ENCODE data around the gene SACM1L. TPM values are rescaled to one million over a fixed set of nuclear protein-coding genes. Genes with fewer than 3 reads are reported as not detected.

SACM1L gene
- total RNA-seq, 2 donors from 2014 or later = 25.1 to 49.5 TPM

DNA sequence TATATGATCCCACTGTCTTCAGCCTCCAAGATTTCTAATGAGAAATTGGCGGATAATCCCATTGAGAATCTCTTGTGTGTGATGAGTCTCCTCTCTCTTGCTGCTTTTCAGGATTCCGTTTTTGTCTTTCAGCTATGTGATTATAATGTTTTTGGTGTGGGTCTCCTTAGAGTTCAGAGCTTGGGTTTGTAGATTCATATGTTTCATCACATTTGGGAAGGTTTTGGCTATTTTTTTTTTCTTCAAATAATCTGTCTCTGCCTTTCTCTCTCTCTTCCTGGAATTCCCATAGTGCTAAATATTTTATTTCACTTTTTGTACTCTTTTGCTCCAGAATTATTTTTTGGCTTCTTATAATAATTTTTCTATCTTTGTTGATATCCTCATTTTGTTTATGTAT, 40.4 kb downstream of the SACM1L start:
- 94% methylated on average over 2 of the region's 2 CpGs for WGBS, 2 donors
- ATAC-seq = no peak
- intact Hi-C loops (cut with DNase I) = no loop called here
- no peaks in the 10 kb centered on the region for H3K4me1 ChIP-seq
- peaks cover 0 to 24% of the 10 kb centered on the region in 2 donors for H3K36me3 ChIP-seq (replicated peaks in 1 of 2; ENCODE audit: insufficient read depth in 1 of 2, low read depth in 2 of 2)
- DNase-seq = no peak
- no peak overlapping the region for H3K27ac ChIP-seq
- TF ChIP-seq POLR2A (IDR thresholded peaks at IDR 0.05) = no peak
- TF ChIP-seq, protein P1, sequence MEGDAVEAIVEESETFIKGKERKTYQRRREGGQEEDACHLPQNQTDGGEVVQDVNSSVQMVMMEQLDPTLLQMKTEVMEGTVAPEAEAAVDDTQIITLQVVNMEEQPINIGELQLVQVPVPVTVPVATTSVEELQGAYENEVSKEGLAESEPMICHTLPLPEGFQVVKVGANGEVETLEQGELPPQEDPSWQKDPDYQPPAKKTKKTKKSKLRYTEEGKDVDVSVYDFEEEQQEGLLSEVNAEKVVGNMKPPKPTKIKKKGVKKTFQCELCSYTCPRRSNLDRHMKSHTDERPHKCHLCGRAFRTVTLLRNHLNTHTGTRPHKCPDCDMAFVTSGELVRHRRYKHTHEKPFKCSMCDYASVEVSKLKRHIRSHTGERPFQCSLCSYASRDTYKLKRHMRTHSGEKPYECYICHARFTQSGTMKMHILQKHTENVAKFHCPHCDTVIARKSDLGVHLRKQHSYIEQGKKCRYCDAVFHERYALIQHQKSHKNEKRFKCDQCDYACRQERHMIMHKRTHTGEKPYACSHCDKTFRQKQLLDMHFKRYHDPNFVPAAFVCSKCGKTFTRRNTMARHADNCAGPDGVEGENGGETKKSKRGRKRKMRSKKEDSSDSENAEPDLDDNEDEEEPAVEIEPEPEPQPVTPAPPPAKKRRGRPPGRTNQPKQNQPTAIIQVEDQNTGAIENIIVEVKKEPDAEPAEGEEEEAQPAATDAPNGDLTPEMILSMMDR (IDR thresholded peaks at IDR 0.05) = no peak
- no peak overlapping the region for H3K4me3 ChIP-seq
- H3K9me3 ChIP-seq = no peaks in the 10 kb centered on the region
- no peaks in the 10 kb centered on the region for H3K27me3 ChIP-seq

DNA sequence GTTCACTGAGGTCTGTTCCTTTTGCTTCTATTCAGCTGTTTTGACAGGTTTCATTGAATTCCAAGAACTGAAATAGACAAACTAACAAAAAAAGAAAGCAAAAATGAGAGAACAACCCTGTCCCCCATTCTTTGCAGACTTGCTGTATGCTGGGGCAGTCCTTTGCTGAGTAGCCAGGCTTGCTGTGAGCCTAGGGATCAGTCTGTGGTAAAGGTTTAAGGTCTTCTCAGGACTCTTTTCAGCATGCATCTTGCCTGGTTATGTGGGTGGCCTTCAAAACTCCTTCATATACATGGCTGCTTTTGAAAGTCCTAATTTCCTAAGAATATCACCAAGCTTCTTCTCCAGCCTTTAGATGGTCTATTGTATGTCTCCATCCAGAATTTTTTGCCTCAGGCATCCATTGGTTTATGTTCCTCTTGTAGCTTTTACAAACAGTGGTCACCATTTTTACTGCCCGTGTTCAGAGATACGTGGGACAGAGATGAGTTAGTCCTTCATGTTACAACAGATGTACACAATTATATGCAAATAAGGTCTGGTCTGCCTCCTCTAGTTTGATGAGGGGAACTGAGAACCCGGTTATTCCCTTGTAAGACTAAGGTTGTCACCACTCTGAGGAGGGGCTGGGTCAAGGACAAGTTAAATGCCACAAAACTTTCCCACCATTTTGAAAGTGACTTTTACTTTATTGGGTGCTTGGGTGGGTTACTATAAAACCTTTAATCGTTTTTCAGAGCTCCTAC, 41.4 kb downstream of the SACM1L start:
- Histone ChIP-seq H3K4me1 (no peaks in the 10 kb centered on the region), H3K27ac (no peak overlapping the region), H3K9me3 (no peaks in the 10 kb centered on the region), H3K27me3 (no peaks in the 10 kb centered on the region), H3K4me3 (no peak overlapping the region), H3K36me3 (replicated peaks in 1 of 2; ENCODE audit: insufficient read depth in 1 of 2, low read depth in 2 of 2) (peaks cover 0 to 29% of the 10 kb centered on the region in 2 donors)
- intact Hi-C loops (cut with DNase I) = no loop called here
- TF ChIP-seq, protein P1 (IDR thresholded peaks at IDR 0.05) = no peak
- TF ChIP-seq POLR2A (IDR thresholded peaks at IDR 0.05) = no peak
- ATAC-seq (no peak), DNase-seq (no peak)
- WGBS, 2 donors = 83 to 86% methylated on average over 4 of the region's 4 CpGs

DNA sequence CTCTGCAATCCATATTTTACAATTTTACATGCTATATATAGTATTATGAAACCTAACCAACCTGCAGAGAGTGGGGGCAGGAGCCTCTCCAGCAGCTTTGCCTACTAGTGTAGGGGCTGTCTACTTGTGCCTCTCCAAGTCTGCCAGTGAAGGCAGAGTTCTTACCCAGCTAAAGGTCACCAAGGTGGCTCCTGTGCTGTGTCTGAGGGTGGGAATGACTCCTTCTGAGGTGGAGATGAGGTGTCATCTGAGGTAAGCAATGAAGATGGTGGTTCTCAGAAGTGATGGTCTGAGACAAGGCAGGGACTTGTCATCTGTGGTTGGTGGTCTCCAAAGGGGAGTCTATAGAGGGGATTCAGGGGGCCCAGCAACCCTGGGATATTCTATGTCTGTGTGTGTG, 47.5 kb downstream of the SACM1L start:
- no peak for DNase-seq
- peaks cover 6 to 53% of the 10 kb centered on the region in 2 donors for H3K36me3 ChIP-seq (replicated peaks in 1 of 2; ENCODE audit: insufficient read depth in 1 of 2, low read depth in 2 of 2)
- no peak for ATAC-seq
- no peaks in the 10 kb centered on the region for H3K27me3 ChIP-seq
- intact Hi-C loops (cut with DNase I) = no loop called here
- no peak overlapping the region for H3K4me3 ChIP-seq
- TF ChIP-seq, protein P1 (IDR thresholded peaks at IDR 0.05) = no peak
- no peak for TF ChIP-seq POLR2A (IDR thresholded peaks at IDR 0.05)
- no peaks in the 10 kb centered on the region for H3K9me3 ChIP-seq
- no peak overlapping the region for H3K27ac ChIP-seq
- no peaks in the 10 kb centered on the region for H3K4me1 ChIP-seq

DNA sequence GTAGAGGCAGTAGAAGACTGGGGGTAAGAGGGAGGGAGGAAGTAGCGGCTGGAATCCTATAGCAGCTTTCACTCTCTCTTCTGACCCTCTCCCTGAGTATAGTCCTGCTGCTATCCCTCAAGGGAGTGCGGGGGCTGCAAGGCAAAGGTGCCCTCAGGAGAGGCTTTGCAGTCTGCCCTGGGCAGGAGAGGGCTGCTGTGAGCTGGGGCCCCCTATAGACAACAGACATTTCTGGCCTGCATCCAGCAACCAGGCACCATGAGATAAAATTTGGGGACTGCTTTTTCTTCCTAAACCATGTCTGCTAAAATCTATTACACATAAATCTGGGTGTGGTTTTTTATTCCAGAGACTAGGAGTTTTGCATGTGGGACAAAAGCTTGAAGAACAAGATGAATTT, 48.0 kb downstream of the SACM1L start:
- H3K4me1 ChIP-seq = no peaks in the 10 kb centered on the region
- peaks cover 6 to 49% of the 10 kb centered on the region in 2 donors for H3K36me3 ChIP-seq (replicated peaks in 1 of 2; ENCODE audit: insufficient read depth in 1 of 2, low read depth in 2 of 2)
- no peak for TF ChIP-seq POLR2A (IDR thresholded peaks at IDR 0.05)
- TF ChIP-seq, protein P1 (IDR thresholded peaks at IDR 0.05) = no peak
- DNase-seq (no peak), ATAC-seq (no peak)
- no peaks in the 10 kb centered on the region for H3K9me3 ChIP-seq
- no peak overlapping the region for H3K4me3 ChIP-seq
- WGBS, 2 donors = 82 to 100% methylated on average over 2 of the region's 2 CpGs
- intact Hi-C loops (cut with DNase I) = no loop called here
- no peak overlapping the region for H3K27ac ChIP-seq
- no peaks in the 10 kb centered on the region for H3K27me3 ChIP-seq

DNA sequence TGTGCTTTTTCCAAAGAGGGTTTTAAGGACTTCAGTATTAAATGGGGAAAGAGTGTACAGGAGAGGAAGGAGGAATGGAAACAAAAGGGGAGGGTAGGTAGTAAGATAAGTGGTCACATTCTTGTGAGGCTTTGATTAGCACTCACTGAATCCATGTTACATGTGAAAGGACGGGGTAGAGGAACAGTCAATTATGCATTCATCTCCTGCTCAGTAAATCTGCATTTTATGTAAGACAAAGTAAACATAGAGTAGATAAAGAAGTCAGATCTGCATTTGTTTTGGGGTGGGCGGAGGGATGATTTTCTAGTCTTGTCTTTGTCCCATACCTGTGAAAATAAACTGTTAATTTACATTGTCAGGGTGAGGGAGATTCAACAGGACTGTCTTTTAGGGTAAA, 50.8 kb downstream of the SACM1L start:
- Histone ChIP-seq H3K36me3 (replicated peaks in 1 of 2; ENCODE audit: insufficient read depth in 1 of 2, low read depth in 2 of 2) (peaks cover 6 to 39% of the 10 kb centered on the region in 2 donors), H3K4me1 (no peaks in the 10 kb centered on the region), H3K9me3 (no peaks in the 10 kb centered on the region), H3K27me3 (no peaks in the 10 kb centered on the region), H3K4me3 (no peak overlapping the region), H3K27ac (no peak overlapping the region)
- ATAC-seq = no peak
- intact Hi-C loops (cut with DNase I) = no loop called here
- no peak for DNase-seq
- WGBS, 2 donors = 80 to 90% methylated on average over 2 of the region's 2 CpGs
- TF ChIP-seq, protein P1 (IDR thresholded peaks at IDR 0.05) = no peak
- no peak for TF ChIP-seq POLR2A (IDR thresholded peaks at IDR 0.05)

Data from body of pancreas (tissue), 4 donors.